GM21528 (cell line): ENCODE measurements around the gene PLBD1.

Experiments used
- ATAC-seq: cut with Tn5 transposase; IDR thresholded peaks from one replicate; pipeline ENCODE4 v1.9.1; 2021; ENCODE audit warnings: mild to moderate bottlenecking, moderate library complexity; ENCODE audit not compliant: unreplicated experiment, low FRiP score

PLBD1 gene

DNA sequence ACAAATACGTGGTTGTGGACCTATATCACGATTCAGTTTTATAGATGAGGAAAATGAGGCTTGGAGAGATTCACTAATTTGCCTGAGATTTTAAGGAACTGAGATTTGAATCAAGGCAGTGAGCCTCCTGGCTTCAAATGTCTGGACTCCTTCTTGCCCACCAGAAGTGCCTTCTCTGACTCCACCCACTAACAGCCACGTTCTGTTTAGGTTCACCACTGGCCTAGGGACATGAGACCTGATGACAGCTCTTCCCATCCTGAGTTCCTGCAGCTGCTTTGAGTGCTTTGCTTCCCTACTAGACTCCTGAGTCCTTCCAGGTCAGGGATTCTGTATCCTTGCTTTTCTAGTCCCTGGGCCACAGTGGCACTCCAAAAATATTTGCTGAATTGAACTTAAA is 57.1 kb downstream of the PLBD1 start:
- no peak for ATAC-seq

DNA sequence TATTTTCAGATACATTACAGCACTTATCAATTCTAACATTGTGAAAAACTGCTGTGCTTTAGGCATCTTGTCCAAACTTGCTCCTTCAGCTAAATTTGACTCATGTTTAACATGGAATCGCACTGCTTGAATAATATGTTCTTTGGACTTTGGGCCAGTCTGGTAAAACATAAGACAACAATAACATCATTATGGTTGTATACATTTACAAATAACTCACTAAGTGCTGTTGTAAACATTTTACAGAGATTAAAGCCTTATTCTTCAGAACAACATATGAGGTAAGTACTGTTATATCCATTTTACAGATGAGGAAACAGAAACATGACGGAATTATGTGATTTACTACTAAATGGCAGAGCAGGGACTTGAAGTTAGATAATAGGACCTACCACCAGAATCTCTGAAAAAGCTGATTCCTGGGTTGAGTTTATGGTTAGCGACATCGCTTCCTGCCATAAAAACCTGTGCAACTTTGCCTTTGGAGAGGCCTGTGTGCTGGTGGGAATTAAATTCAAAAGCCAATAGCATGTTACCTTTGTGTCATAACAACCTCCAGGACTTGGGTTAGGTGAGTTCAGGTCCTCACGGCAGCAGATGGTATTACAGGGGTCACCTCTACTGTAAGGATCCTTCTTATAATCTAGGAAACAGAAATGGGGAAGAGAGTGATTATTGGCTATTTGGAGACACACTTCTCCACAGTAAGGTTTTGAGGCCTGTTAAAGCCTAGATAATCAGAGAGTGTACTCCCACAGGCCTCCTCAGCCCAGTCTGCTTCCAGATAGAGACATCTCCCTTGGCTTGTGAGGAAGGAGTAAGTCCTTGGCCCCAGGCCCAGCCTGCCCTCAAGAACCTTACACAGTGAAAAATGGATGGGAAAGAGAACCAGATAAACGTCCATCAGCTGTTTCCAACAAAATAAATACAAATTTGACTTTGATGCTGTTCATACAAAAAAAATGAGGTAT is 61.8 kb downstream of the PLBD1 start:
- ATAC-seq = no peak

DNA sequence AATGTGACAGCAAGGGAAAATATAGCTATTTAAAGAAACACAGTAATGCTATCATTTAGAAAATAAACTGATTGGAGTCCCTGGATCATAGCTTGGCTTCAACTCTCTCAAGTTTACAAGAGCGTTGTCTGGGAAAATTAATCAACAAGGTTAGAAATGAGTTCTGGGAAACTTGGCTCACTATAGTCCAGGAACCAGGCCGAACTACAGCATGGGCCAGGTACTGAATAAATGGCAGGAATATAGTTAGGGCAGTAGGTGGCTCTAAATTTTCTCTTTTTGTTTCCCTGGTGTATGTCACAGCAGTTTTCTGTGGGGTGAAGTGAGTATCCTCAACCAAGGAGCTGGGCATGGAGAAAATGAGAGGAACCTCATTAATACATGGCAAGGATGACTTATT is 72.4 kb downstream of the PLBD1 start:
- ATAC-seq = no peak

DNA sequence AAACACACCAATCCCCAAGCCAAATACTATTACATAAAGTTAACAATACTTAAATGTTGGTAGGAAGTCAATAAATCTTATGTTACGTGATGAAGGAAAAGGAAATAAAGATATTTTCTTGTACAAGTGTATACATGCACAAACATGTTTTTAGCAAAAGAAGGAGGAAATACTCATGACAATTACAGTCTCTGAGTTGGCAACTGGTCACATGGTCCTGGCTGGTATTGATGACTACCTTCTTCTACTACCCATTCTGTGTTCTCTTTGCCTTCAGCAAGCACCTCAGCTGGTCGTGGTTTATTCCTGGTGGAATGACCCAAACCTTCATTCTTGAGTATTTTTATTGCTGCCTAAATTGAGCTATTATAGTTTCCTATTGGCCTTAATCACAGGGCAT is 84.8 kb downstream of the PLBD1 start:
- ATAC-seq = no peak

DNA sequence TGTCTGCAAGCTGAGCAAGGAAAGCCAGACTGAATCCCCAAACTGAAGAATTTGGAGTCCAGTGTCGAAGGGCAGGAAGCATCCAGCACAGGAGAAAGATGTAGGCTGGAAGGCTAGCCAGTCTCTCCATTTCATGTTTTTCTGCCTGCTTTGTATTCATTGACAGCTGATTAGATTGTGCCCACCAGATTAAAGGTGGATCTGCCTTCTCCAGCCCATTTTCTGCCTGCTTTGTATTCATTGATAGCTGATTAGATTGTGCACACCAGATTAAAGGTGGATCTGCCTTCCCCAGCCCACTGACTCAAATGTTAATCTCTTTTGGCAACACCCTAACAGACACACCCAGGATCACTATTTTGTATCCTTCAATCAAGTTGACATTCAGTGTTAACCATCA is 85.3 kb downstream of the PLBD1 start:
- ATAC-seq = no peak

DNA sequence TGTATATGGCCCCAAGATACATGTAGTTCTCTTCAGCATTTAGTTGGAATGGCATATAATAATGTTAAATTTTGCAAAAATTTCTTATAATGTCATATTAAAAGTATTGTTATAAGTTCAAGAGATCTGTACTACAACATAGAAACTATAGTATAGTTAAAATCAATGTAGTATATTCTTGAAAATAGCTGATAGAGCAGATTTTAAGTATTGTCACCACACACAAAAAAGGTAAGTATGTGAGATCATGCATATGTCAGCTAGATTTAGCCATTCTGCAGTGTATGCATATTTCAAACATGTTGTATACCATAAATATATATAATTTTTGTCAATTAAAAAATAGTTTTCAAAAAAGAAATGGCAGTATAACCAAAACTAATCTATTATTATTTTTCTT is 86.5 kb downstream of the PLBD1 start:
- no peak for ATAC-seq

DNA sequence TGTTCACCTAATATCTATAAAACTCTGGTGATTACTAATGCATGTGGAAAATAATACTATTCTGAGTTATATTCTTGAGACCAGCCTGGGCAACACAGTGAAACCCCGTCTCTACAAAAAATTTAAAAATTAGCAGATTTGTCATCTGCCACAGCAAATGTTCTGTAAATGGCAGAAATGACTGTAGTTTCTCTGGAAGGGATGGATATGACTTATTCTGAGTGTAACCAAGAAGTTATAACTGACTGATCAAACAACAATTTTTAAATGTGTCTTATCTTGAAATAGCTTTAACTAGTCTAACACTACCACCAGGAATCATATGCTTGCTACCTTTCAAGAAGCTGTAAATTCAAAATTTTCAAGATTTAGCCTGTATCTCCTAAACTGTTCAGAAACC is 88.7 kb downstream of the PLBD1 start:
- ATAC-seq = no peak

DNA sequence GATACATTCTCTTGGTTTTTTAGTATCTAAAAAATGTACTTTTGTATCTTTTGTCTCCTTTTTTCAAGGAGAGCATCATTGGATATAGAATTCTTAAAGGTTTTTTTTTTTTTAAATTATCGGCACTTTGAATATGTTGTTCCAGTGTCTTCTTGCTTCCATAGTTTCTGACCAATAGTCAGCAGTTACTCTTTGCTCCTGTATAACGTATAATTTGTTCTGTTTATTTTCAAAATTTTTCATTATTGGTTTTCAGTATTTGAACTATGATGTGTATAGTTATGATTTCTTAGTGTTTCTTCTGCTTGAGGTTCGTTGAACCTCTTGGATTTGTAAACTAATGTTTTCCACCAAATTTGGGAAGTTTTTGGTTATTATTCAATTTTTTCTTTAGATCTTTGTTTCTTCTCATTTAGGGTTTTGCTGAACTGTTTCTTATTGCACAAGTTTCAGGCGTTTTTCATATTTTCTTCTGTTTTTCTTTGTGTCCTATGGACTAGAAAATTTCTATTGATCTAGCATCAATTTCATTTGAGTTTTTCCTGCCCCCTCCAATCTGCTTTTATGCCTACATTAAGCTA is 93.9 kb downstream of the PLBD1 start:
- no peak for ATAC-seq

DNA sequence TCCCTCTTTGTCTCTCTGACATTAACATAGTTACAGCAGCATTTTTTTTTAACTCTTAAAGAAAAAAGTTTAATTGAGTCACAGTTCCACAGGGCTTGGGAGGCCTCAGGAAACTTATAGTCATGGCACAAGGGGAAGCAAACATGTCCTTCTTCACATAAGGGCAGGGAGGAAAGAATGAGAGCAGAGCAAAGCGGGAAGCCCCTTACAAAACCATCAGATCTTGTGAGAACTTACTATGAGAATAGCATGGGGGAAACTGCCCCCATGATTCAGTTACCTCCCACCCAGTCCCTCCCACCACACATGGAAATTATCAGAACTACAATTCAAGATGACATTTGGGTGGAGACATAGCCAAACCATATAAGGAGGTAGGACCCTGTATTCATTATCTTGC is 96.2 kb downstream of the PLBD1 start:
- ATAC-seq = no peak

DNA sequence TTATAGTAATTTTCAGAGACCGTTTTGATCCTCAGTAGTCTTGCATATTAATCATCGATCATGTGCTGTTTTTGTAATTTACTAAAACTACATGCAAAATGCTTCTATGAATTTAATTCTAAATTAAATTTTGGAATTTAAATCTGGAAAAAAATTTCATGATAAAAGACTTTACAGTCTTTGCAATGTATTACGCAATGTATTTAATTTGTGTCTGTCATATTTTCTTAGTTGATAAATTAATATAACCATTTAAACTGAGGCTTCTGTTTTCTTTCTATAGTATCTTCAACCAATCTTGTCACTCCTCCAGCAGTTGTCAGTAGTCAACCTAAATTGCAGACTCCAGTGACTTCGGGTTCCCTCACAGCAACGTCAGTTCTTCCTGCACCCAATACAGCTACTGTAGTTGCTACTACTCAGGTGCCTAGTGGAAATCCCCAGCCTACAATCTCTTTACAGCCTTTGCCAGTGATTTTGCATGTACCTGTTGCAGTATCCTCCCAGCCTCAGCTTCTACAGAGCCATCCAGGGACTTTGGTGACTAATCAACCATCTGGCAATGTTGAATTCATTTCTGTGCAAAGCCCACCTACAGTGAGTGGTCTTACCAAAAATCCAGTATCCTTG is 107.4 kb downstream of the PLBD1 start:
- no peak for ATAC-seq

DNA sequence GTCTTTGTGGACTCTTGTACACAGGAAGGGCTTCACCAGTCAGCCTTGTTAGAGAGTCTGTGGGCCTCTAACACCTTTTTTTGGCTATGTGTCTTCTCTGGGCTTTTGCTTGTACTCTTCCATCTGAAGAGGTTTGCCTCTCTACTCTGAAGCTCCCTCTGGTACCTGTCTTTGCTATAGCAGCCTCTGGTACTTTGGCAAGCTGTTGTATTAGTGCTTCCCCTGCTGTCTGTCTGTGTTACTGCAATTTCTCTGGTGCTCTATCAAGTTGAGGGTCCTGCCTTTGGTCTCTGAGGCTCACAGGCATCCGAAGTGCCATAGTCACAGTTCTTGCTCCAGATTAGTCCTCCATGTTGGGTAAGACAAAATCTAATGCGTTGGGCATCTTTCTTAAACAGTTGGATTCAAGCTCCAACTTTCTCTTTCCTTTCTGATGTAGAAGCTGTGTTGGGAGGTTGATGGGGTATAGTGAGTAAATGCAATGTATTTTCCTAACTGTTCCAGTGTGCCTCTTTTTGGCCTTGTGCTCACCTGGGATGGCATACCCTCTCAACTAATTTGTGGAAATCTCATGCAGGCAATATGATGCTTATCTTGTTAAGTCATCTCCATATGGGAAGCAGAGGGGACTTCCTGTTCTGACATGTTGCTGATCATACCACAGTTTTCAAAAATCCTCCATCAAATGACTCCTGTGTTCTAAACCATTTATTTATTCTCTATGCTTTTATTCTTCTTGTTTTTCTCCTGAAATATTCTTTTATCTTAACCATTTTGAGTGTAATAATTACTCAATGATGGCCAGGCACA is 113.4 kb downstream of the PLBD1 start:
- no peak for ATAC-seq
